ENCODE results near the gene GRIN2C.

GRCh38 chr17:74853669-74854068 lies 6.0 kb downstream of the GRIN2C start:
- TF ChIP-seq REST (IDR thresholded peaks at IDR 0.05; ENCODE audit: borderline replicate concordance) (no peak), REST (CRISPR knock-in tag; IDR thresholded peaks at IDR 0.05; ENCODE audit: low read depth) (no peak), CHD2 (IDR thresholded peaks at IDR 0.05; ENCODE audit: low read depth, low read length) (no peak), EZH2 (IDR thresholded peaks at IDR 0.05; ENCODE audit: borderline replicate concordance, low read depth, low read length) (no peak), TAF1 (IDR thresholded peaks at IDR 0.05; ENCODE audit: control insufficient read depth, extremely low read depth, insufficient read depth, low read length, severe bottlenecking) (no peak), CREB1 (IDR thresholded peaks at IDR 0.05) (no peak), CREB1 (CRISPR knock-in tag; IDR thresholded peaks at IDR 0.05) (no peak), ZNF124 (CRISPR knock-in tag; IDR thresholded peaks at IDR 0.05) (no peak)

Data from K562 (cell line).